ENCODE measurements around the gene SLC50A1.

DNA sequence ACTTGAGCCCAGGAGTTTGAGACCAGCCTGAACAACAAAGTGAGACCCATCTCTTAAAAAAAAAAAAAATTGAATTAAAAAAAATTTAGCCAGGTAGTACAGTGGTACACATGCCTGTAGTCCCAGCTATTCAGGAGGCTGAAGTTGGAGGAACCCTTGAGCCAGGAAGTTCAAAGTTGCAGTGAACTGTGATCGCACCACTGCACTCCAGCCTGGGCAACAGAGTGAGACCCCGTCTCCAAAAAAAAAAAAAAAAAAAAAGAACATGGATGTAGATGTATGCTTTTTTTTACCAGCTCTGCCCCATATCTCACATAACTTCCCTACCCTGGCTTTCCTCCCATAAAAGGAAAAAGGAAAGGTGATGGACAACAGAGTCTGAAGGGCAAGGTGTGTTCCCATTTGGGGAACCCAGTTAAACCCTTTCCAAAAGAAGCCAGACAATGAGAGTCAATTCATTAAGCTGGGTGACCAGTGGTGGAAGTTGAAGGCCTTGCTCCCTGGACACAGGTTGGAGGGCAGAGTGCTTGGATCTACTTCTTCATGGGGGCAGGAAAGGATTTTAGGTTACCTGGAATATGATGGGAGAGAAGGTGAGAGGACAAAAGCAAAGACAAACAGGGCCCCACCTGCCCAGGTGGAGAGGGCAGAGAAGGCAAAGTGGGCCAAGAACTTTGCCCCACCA lies 34.6 kb downstream of the SLC50A1 start:
- TF ChIP-seq, protein P1, sequence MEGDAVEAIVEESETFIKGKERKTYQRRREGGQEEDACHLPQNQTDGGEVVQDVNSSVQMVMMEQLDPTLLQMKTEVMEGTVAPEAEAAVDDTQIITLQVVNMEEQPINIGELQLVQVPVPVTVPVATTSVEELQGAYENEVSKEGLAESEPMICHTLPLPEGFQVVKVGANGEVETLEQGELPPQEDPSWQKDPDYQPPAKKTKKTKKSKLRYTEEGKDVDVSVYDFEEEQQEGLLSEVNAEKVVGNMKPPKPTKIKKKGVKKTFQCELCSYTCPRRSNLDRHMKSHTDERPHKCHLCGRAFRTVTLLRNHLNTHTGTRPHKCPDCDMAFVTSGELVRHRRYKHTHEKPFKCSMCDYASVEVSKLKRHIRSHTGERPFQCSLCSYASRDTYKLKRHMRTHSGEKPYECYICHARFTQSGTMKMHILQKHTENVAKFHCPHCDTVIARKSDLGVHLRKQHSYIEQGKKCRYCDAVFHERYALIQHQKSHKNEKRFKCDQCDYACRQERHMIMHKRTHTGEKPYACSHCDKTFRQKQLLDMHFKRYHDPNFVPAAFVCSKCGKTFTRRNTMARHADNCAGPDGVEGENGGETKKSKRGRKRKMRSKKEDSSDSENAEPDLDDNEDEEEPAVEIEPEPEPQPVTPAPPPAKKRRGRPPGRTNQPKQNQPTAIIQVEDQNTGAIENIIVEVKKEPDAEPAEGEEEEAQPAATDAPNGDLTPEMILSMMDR (IDR thresholded peaks at IDR 0.05): no peak
- no peak for TF ChIP-seq POLR2AphosphoS5 (IDR thresholded peaks at IDR 0.05; ENCODE audit: low read depth, low read length)
- TF ChIP-seq, protein P2, sequence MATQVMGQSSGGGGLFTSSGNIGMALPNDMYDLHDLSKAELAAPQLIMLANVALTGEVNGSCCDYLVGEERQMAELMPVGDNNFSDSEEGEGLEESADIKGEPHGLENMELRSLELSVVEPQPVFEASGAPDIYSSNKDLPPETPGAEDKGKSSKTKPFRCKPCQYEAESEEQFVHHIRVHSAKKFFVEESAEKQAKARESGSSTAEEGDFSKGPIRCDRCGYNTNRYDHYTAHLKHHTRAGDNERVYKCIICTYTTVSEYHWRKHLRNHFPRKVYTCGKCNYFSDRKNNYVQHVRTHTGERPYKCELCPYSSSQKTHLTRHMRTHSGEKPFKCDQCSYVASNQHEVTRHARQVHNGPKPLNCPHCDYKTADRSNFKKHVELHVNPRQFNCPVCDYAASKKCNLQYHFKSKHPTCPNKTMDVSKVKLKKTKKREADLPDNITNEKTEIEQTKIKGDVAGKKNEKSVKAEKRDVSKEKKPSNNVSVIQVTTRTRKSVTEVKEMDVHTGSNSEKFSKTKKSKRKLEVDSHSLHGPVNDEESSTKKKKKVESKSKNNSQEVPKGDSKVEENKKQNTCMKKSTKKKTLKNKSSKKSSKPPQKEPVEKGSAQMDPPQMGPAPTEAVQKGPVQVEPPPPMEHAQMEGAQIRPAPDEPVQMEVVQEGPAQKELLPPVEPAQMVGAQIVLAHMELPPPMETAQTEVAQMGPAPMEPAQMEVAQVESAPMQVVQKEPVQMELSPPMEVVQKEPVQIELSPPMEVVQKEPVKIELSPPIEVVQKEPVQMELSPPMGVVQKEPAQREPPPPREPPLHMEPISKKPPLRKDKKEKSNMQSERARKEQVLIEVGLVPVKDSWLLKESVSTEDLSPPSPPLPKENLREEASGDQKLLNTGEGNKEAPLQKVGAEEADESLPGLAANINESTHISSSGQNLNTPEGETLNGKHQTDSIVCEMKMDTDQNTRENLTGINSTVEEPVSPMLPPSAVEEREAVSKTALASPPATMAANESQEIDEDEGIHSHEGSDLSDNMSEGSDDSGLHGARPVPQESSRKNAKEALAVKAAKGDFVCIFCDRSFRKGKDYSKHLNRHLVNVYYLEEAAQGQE (IDR thresholded peaks at IDR 0.05; ENCODE audit: insufficient read depth in 1 of 2, low read depth in 2 of 2, low read length in 1 of 2): no peak

All from Panc1 (cell line).